Activated T-cell treated with anti-CD3 and anti-CD28 coated beads for 48 hours (primary cell): ENCODE results near the gene ABCF1.
A peak's percentile ranks its signal among the peaks of the same experiment; 100 is the strongest.

Experiments
- DNase-seq: peaks from one replicate; pipeline ENCODE4 v3.0.0-alpha.2; 2020; ENCODE audit warnings: low read depth

Gene ABCF1

GRCh38 chr6:30626484-30627366, 55.5 kb downstream of the ABCF1 start, which contains the start of gene ATAT1:
TSS of gene ATAT1 (plus strand) at chr6:30626874.
- peak; percentile 81 for DNase-seq

GRCh38 chr6:30635834-30636233, 64.6 kb downstream of the ABCF1 start:
- DNase-seq, result no peak

- no peak for DNase-seq
Observed at GRCh38 chr6:30640481-30640880, 69.2 kb downstream of the ABCF1 start.

GRCh38 chr6:30641048-30641447, 69.8 kb downstream of the ABCF1 start:
- no peak for DNase-seq
